GM18870 (cell line): Measurements from ENCODE around the gene RTN4R.
"Not testable (repeated sequence)": the region's sequence is repeated elsewhere in the genome, so short reads cannot be mapped to it uniquely, and the experiment has no call there.

Experiments
- ATAC-seq: cut with Tn5 transposase; IDR thresholded peaks from one replicate; pipeline ENCODE4 v1.9.1; 2021; ENCODE audit warnings: moderate library complexity; ENCODE audit not compliant: unreplicated experiment

The RTN4R gene

GRCh38 chr22:20289182-20290044 lies 21.3 kb upstream of the RTN4R start:
- not testable (repeated sequence) for ATAC-seq

GRCh38 chr22:20286784-20287423 lies 18.8 kb upstream of the RTN4R start:
- not testable (repeated sequence) for ATAC-seq

DNA sequence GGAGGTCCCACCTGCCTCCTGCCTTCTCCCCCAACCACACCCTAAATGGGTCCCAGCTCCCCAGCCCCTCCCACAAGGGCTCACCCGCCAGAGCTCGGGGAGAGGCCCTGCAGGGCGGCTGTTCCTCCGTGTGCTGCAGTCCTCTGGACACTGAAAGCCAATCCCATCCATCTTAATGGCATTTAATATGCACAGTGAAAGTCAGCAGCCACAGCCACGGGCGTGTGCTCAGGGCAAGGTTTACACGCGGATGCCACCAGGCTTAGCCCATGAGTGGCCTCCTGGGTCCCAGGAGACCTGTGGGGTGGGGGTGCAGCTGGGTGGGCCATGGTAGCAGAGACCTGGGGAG lies 18.2 kb upstream of the RTN4R start:
- not testable (repeated sequence) for ATAC-seq

GRCh38 chr22:20285473-20286311 lies 17.6 kb upstream of the RTN4R start:
- ATAC-seq = not testable (repeated sequence)

DNA sequence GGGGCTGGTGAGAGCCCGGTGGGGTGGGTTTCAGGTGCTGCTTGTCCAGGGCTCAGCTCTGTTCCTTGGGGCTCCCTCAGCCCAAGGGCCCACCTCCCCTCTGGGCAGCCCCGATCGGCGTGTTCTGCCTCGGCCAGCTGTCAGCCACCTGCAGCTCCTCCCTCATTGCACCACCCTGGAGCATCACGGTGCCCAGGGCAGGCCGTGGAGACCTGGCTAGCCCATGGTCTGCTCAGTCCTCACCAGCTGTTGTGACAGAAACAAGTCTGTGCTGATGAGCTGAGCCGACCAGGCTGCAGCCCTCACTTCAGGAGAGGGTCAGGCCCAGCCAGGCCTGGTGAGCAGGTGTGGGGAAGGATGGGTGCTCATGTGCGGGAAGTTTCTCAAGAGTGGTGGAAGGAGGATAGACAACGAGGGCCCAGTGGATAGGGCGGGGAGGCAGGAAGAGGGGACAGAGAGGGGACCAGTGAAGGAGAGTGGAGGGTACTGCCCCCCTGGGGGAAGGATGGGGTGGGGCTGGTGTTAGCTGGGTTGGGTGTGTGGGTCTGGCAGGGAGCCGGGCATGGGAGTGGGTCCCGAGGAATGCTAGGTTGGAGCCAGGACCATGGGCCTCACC lies 16.5 kb upstream of the RTN4R start:
- ATAC-seq = no peak

GRCh38 chr22:20283674-20284066 lies 15.6 kb upstream of the RTN4R start:
- ATAC-seq = no peak

DNA sequence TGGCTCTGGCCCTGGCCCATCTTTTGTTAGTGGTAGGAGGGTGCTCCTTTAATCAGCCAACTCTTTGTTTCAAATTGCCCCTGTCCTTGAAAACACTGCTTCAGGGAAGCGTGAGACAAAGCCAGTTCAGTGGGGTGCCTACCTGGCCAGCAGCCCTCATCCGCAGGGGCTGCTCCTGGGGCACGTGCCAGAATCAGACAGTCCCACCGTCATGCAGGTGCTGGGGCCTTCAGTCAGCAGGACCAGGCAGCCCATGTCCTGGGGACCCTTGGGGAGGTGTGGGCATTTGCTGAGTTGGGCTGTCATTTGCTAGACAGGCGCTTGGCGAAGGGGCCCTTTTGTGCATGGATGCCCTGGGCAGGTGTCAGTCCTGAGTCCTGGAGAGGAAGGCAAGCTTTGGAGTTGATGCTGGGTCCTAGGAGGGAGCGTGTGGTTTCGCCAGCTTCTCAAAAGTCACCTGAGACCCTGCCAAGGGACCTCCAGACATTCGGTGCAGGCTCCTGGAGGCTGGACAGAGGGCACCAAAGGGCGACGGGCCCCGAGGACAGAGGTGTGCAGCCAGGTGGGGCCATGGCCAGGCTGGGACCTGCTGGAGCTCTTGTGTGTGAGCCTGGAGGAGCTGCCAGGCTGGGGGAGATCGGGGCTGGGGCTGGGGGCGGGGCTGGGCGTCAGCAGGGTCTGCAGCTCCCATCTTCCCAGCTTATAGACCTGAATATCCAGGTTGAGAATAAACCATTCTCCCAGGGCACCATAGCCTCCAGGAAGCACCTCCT lies 15.0 kb upstream of the RTN4R start:
- no peak for ATAC-seq

DNA sequence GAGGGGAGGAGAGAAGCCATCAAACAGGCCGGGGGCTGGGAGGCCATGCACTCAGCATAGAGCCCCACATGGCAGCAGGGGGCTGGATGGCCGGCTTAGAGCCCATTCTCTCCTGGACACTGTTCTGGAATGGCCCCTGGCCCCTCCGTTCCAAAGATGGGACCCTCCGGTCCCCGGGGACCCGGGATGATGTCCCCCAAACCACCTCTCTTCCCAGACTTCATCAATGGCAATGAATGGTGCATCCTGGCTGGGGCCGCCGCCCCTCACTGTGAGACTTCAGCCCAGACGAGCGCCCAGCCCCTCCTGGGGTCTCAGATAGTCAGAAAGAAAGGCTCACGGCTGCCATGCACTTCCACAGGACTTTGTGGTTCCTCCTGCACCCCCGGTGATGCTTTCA lies 13.8 kb upstream of the RTN4R start:
- no peak for ATAC-seq

GRCh38 chr22:20281473-20281872 lies 13.4 kb upstream of the RTN4R start:
- not testable (repeated sequence) for ATAC-seq

- ATAC-seq = no peak
Observed at GRCh38 chr22:20280866-20281265, 12.7 kb upstream of the RTN4R start.

GRCh38 chr22:20280163-20280562 lies 12.0 kb upstream of the RTN4R start:
- not testable (repeated sequence) for ATAC-seq

DNA sequence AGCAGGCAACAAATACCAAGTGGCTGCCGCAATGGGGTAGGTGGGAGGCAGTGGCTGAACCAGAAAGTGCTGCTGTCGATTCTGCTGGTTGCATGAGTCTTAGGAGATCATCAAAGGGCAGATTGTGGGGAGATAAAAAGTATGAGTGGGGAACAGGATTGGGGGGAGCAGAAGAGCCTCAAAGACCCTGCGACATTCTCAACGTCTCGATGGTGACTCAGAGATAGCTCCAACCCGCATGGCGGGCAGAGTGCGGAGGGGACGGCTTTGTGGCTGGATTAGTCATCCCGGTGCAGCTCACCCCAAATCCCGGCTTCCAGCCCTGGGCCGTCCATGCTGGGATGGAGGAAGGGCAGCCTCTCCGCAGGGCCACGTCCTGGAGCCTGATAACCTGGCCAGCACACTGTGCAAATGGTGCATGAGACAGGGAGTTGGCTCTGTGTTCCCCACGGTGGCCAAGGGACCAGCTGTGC lies 11.6 kb upstream of the RTN4R start:
- no peak for ATAC-seq

DNA sequence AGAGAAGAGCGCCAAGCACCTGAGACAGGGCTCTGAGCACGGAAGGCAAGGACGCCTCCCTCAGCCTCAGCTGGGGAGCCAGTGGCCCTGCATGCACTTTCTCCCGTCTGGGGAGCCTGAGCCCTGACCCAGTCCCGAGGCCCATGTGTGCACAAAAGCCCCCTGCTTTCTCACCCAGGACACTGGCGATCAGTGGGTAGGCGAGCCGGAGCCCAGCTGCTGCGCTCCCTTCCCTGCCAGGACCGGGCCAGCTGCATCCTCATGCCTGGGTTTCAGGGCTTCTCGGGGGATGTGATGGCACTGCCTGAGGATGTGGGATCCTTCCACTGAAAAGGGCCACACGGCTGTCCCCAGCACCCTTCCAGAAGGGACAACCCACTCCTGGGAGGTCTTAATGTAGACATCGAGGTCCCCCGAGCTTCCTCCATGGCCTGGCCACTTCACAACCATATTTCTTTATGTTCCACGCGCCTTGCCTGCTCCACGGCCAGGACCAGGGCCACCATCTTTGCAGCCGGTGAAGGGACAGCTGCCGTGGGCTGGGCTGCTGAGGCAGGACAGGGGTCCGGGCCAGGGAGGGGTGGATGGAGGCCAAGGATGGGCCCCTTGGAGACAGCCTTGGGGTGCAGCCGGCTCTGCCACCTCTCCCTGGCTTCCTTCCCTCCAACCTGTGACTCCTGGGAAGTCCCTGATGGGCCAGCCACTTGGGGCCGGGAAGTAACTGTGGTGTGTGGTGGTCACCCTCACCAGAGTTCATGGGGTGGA lies 10.8 kb upstream of the RTN4R start:
- not testable (repeated sequence) for ATAC-seq

- ATAC-seq = not testable (repeated sequence)
Observed at GRCh38 chr22:20277936-20278635, 10.0 kb upstream of the RTN4R start.

DNA sequence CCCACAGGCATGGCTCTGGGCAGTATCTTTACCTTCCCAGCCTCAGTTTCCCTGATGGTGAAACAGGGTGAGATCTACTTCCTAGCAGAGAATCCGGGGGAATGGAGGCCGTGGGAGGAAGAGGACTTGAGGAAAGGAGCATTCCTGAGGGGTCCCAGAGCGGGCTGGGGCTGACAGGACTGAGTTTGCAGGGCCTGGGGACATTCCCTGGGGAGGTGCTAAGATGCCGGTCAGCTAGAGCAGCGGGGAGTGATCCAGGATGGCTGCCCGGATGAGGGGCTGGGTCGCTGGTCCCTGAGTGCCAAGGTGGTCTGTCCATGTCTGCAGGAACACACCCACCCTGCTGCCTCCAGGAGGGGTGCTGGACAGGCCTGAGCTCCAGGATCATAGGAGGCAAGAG lies 8.3 kb upstream of the RTN4R start:
- no peak for ATAC-seq

DNA sequence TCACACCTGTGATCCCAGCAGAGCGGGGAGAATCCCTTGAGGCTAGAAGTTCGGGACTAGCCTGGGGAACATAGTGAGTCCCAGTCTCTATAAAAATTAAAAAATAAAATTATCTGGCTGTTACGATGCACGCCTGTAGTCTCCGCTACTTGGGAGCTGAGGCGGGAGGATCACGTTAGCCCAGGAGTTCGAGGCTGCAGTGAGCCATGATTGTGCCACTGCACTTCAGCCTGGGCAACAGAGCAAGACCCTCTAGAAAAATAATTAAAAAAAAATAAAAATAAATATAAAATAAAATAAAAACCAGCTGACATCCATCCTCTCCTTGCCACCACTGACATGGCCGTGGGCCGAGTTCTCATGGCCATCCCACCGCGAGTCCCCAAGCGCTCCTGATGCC lies 7.7 kb upstream of the RTN4R start:
- no peak for ATAC-seq

- ATAC-seq = not testable (repeated sequence)
Observed at GRCh38 chr22:20275325-20275724, 7.2 kb upstream of the RTN4R start.

DNA sequence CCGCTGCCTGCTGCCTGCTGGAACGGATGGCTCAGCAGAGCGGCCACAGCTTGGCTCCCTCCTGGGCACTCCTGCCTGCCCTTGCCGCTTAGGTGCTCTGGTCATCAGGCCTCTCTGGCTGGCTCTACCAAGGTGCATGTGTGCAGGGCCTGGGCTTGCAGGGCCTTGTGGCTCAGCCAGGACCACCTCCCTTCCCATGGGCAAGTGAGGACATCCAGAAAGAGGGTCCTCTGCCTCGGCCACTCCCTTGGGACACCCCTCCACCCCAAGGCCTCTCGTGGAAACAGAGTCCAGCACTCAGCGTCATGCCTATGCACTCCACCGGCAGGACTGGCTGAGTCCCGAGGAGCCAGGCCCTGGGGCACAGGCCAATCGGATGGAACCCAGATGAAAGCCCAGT lies 6.3 kb upstream of the RTN4R start:
- not testable (repeated sequence) for ATAC-seq

DNA sequence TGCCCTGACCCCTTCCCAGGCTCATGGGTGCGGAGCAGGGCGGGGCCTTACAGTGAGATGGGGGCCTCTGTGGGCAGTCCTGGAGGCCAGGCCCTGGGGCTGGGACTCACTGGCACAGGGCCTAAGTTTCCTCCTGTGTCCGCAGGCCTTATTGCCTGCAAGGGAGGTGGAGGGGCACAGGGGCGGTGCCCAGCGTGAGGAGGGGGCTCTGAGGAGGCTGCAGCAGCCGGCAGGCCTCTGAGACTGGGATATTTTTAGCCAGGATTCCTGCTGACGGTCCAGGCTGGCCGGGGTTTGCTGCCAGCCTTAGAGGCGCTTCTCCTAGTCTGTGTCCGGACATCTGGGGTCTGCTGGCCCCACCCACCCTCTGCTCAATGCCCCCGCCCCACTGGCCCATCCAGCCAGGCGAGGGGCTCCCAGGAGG lies 5.7 kb upstream of the RTN4R start:
- no peak for ATAC-seq
